ENCODE data around the gene SPEN. TPM values are rescaled to one million over a fixed set of nuclear protein-coding genes. Genes with fewer than 3 reads are reported as not detected.

SPEN gene
- total RNA-seq, 4 donors from 2014 or later, result 34.6 to 49.9 (median 44.7) TPM

DNA sequence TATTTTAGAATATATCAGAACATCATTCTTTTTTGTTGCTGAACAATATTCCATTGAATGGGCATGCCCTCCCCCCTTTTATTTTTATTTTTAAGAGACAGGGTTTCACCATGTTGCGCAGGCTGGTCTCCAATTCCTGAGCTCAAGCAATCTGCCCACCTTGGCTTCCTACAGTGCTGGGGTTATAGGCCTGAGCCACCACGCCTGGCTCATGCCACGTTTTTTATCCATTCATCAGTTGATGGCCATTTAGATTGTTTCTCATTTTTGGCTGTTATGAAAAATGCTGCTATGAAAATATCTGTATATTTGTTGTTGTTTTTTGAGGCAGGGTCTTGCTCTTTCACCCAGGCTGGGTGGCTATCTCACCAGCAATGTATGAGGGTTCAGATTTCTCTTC, 19.8 kb downstream of the SPEN start:
- H3K4me3 ChIP-seq, result no peak overlapping the region
- H3K27ac ChIP-seq (replicated peaks in 1 of 4), result no peak overlapping the region
- WGBS, result 89% methylated on average over 3 of the region's 3 CpGs
- DNase-seq (ENCODE audit: extremely low spot score), result no peak
- H3K4me1 ChIP-seq, result peaks cover 17 to 74% (median 62%) of the 10 kb centered on the region in 4 donors
- H3K36me3 ChIP-seq, result no peaks in the 10 kb centered on the region
- TF ChIP-seq POLR2A (IDR thresholded peaks at IDR 0.05; ENCODE audit: low read depth) (no peak), POLR2AphosphoS5 (IDR thresholded peaks at IDR 0.05) (no peak), EP300 (IDR thresholded peaks at IDR 0.05) (no peak), CTCF (IDR thresholded peaks at IDR 0.05) (no peak)
- no peaks in the 10 kb centered on the region for H3K9me3 ChIP-seq
- intact Hi-C loops (cut with DNase I), result no loop called here
- no peaks in the 10 kb centered on the region for H3K27me3 ChIP-seq

DNA sequence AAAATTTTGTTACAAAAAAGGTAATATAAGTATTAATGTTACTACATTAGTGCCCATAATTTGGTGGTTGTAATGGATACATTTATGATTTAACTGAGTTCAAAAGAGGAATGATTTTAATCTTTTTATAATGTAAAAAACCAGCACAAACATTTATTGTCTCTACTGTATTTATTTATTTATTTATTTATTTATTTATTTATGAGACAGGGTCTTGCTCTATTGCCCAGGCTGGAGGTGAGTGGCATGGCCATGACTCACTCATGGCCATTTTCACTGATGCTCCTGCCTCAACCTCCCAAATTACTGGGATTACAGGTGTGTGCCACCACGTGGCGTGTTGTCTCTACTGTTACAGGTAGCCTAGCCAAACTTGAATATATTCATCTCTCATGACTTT, 21.9 kb downstream of the SPEN start:
- intact Hi-C loops (cut with DNase I), result no loop called here
- H3K4me1 ChIP-seq, result peaks cover 8 to 68% (median 50%) of the 10 kb centered on the region in 4 donors
- no peaks in the 10 kb centered on the region for H3K9me3 ChIP-seq
- no peak overlapping the region for H3K4me3 ChIP-seq
- no peaks in the 10 kb centered on the region for H3K27me3 ChIP-seq
- no peak for DNase-seq (ENCODE audit: extremely low spot score)
- TF ChIP-seq POLR2A (IDR thresholded peaks at IDR 0.05; ENCODE audit: low read depth), result no peak
- TF ChIP-seq EP300 (IDR thresholded peaks at IDR 0.05), result no peak
- TF ChIP-seq POLR2AphosphoS5 (IDR thresholded peaks at IDR 0.05), result no peak
- TF ChIP-seq CTCF (IDR thresholded peaks at IDR 0.05), result no peak
- 98% methylated on average over 2 of the region's 2 CpGs for WGBS
- peaks cover 0 to 18% (median 17%) of the 10 kb centered on the region in 4 donors for H3K36me3 ChIP-seq
- H3K27ac ChIP-seq (replicated peaks in 1 of 4), result no peak overlapping the region

GRCh38 chr1:15870421-15870820, 22.9 kb downstream of the SPEN start:
- no peaks in the 10 kb centered on the region for H3K9me3 ChIP-seq
- DNase-seq (ENCODE audit: extremely low spot score), result no peak
- H3K27me3 ChIP-seq, result no peaks in the 10 kb centered on the region
- H3K36me3 ChIP-seq, result peaks cover 0 to 21% (median 18%) of the 10 kb centered on the region in 4 donors
- no peak overlapping the region for H3K27ac ChIP-seq (replicated peaks in 1 of 4)
- H3K4me1 ChIP-seq, result peaks cover 8 to 66% (median 52%) of the 10 kb centered on the region in 4 donors
- H3K4me3 ChIP-seq, result no peak overlapping the region
- intact Hi-C loops (cut with DNase I), result no loop called here
- WGBS, result 40% methylated on average over 1 of the region's 1 CpG
- TF ChIP-seq CTCF (IDR thresholded peaks at IDR 0.05) (no peak), EP300 (IDR thresholded peaks at IDR 0.05) (no peak), POLR2A (IDR thresholded peaks at IDR 0.05; ENCODE audit: low read depth) (no peak)

DNA sequence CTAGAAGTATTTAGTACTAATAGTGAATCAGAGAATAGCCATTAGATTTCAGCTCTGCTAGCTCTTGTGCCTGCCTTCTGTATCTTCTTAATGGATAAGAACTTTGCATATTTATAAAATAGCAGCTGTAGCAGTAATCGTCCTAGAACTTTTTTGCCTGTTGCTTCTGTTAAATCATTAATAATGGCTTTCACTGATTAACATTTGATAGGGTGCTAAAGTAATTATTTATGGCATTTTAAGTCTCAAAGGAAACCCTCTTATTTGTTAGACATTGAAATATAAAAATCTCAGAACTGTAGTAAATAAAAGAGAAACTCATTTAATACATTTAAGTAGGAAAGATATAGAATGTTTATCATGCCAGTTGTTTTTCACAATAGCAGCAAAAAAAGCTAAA, 27.0 kb downstream of the SPEN start:
- H3K27ac ChIP-seq (replicated peaks in 1 of 4), result no peak overlapping the region
- peaks cover 0 to 38% (median 24%) of the 10 kb centered on the region in 4 donors for H3K36me3 ChIP-seq
- no peak for TF ChIP-seq POLR2A (IDR thresholded peaks at IDR 0.05; ENCODE audit: low read depth)
- TF ChIP-seq CTCF (IDR thresholded peaks at IDR 0.05), result no peak
- no peak for TF ChIP-seq EP300 (IDR thresholded peaks at IDR 0.05)
- TF ChIP-seq POLR2AphosphoS5 (IDR thresholded peaks at IDR 0.05), result no peak
- 35% methylated on average over 1 of the region's 1 CpG for WGBS
- no peak overlapping the region for H3K4me3 ChIP-seq
- peaks cover 3 to 61% (median 40%) of the 10 kb centered on the region in 4 donors for H3K4me1 ChIP-seq
- no peaks in the 10 kb centered on the region for H3K27me3 ChIP-seq
- no peaks in the 10 kb centered on the region for H3K9me3 ChIP-seq
- no peak for DNase-seq (ENCODE audit: extremely low spot score)
- intact Hi-C loops (cut with DNase I), result no loop called here

Measured in esophagus muscularis mucosa (tissue), 4 donors.